CD8-positive, alpha-beta memory T cell (primary cell): ENCODE results near the gene GGT1. TPM values are rescaled to one million over a fixed set of nuclear protein-coding genes. Genes with fewer than 3 reads are reported as not detected.

Source experiments
- polyA plus RNA-seq: library from polyadenylated mRNA; unstranded; fragments of 300-500 nt; fragmentation: Illumina TruSeq; gene quantifications from one replicate; pipeline ENCODE4 v1.2.3, GENCODE V29; 2021
- total RNA-seq, 2 experiments: library from RNA; stranded (reverse); gene quantifications; one replicate each; pipeline ENCODE4 v1.2.3, GENCODE V29; 2021

Gene GGT1
- total and polyA plus RNA-seq, 3 experiments from 2014 or later: 12.1 to 39.1 (median 36.9) TPM

Other genes with a start within 250 kb of the GGT1 start
- gene ADORA2A, start 175.6 kb upstream of the GGT1 start, total RNA-seq: 10 to 100 TPM; 23.2 to 26.7 TPM
- gene ADORA2A, start 175.6 kb upstream of the GGT1 start, polyA plus RNA-seq: 89.6 TPM
- gene UPB1, start 107.9 kb upstream of the GGT1 start, total RNA-seq: not detected
- 0.10 TPM for gene UPB1, start 107.9 kb upstream of the GGT1 start, polyA plus RNA-seq
- 100 to 1,000 TPM; 115 to 123 TPM for gene GUCD1, start 48.1 kb upstream of the GGT1 start, total RNA-seq
- 50.8 TPM for gene GUCD1, start 48.1 kb upstream of the GGT1 start, polyA plus RNA-seq
- 100 to 1,000 TPM; 205 to 217 TPM for gene SNRPD3, start 47.2 kb upstream of the GGT1 start, total RNA-seq
- 112 TPM for gene SNRPD3, start 47.2 kb upstream of the GGT1 start, polyA plus RNA-seq
- gene LRRC75B, start 10.1 kb upstream of the GGT1 start, total RNA-seq: 1 to 10 TPM in 1 of 2 experiments, under 1 TPM in 1; 0.84 to 1.4 TPM
- gene LRRC75B, start 10.1 kb upstream of the GGT1 start, polyA plus RNA-seq: not detected
- not detected for gene PIWIL3, start 171.5 kb downstream of the GGT1 start, total RNA-seq
- not detected for gene PIWIL3, start 171.5 kb downstream of the GGT1 start, polyA plus RNA-seq
- gene SGSM1, start 203.0 kb downstream of the GGT1 start, total RNA-seq: under 1 TPM; 0.09 to 0.31 TPM
- 0.28 TPM for gene SGSM1, start 203.0 kb downstream of the GGT1 start, polyA plus RNA-seq